WTC11 (cell line): ENCODE measurements around the gene ASB5. TPM values are rescaled to one million over a fixed set of nuclear protein-coding genes. Genes with fewer than 3 reads are reported as not detected.

ENCODE experiments used
- ATAC-seq: fragments of 200-7000 bp; cut with Tn5 transposase; 2 replicates; pipeline ENCODE4 v1.10.0; 2021; ENCODE audit warnings: mild to moderate bottlenecking, moderate library complexity
- CTCF ChIA-PET: fragments of 300-600 bp; sonication (Branson Sonifier 250); formaldehyde crosslinking; loops from one replicate; lab custom pipeline; 2021; ENCODE audit warnings: antibody characterized with exemption; lab: Charles Lee
- POLR2A ChIA-PET: fragments of 350-600 bp; sonication (Branson Sonifier 250); formaldehyde crosslinking; loops from one replicate; lab custom pipeline; 2021; ENCODE audit warnings: antibody characterized with exemption; lab: Charles Lee
- DNase-seq: peaks from one replicate; pipeline ENCODE4 v3.0.0; 2021; ENCODE audit warnings: low spot score
- H3K27ac Mint-ChIP-seq: 2 replicates; pipeline ENCODE4 v1.8.0; 2021; ENCODE audit warnings: mixed read lengths
- H3K27me3 Mint-ChIP-seq: 2 replicates; pipeline ENCODE4 v1.8.0; 2021; ENCODE audit warnings: low read depth, mild to moderate bottlenecking, moderate library complexity, mixed read lengths
- H3K36me3 Mint-ChIP-seq: 2 replicates; pipeline ENCODE4 v1.8.0; 2021; ENCODE audit warnings: mixed read lengths
- H3K4me1 Mint-ChIP-seq: 2 replicates; pipeline ENCODE4 v1.8.0; 2022; ENCODE audit warnings: mixed read lengths
- H3K4me3 Mint-ChIP-seq: 2 replicates; pipeline ENCODE4 v1.8.0; 2021; ENCODE audit warnings: mild to moderate bottlenecking, moderate library complexity, mixed read lengths
- H3K9me3 Mint-ChIP-seq: 2 replicates; pipeline ENCODE4 v1.8.0; 2021; ENCODE audit warnings: mixed read lengths
- ATF1 ChIP-seq: sonication (generic); formaldehyde crosslinking; IDR thresholded peaks from 2 replicates; pipeline ENCODE4 v1.8.1; 2023; ENCODE audit warnings: mild to moderate bottlenecking, moderate library complexity, missing genetic modification reagents
- CDX4 ChIP-seq: fragments of 250-450 bp; sonication (Bioruptor Pico); IDR thresholded peaks from 2 replicates; pipeline ENCODE4 v1.9.0; 2021; ENCODE audit warnings: moderate library complexity, mild to moderate bottlenecking, inconsistent platforms, borderline replicate concordance
- CREB1 ChIP-seq: sonication (generic); formaldehyde crosslinking; IDR thresholded peaks from 2 replicates; pipeline ENCODE4 v1.8.0; 2023; ENCODE audit warnings: mild to moderate bottlenecking, missing genetic modification reagents
- EMX1 ChIP-seq: fragments of 250-450 bp; sonication (Bioruptor Pico); IDR thresholded peaks from 2 replicates; pipeline ENCODE4 v1.8.0; 2021; ENCODE audit warnings: mild to moderate bottlenecking
- FOXK1 ChIP-seq: sonication (generic); formaldehyde crosslinking; IDR thresholded peaks from 2 replicates; pipeline ENCODE4 v1.8.0; 2022; ENCODE audit warnings: mild to moderate bottlenecking, moderate library complexity, missing genetic modification reagents
- HMGA2 ChIP-seq: fragments of 250-450 bp; sonication (Bioruptor Pico); IDR thresholded peaks from 2 replicates; pipeline ENCODE4 v1.4.0; 2021; ENCODE audit warnings: mild to moderate bottlenecking, moderate library complexity
- JAZF1 ChIP-seq: fragments of 250-450 bp; sonication (Bioruptor Pico); IDR thresholded peaks from 2 replicates; pipeline ENCODE4 v1.9.0; 2021; ENCODE audit warnings: moderate library complexity, mild to moderate bottlenecking, inconsistent platforms
- NR2C2 ChIP-seq: sonication (generic); formaldehyde crosslinking; IDR thresholded peaks from 2 replicates; pipeline ENCODE4 v1.8.0; 2022; ENCODE audit warnings: mild to moderate bottlenecking, missing genetic modification reagents
- PRDM15 ChIP-seq: sonication (generic); formaldehyde crosslinking; IDR thresholded peaks from 2 replicates; pipeline ENCODE4 v1.8.0; 2022; ENCODE audit warnings: missing genetic modification reagents
- STAT6 ChIP-seq: sonication (generic); formaldehyde crosslinking; conservative IDR thresholded peaks from 2 replicates; pipeline ENCODE4 v1.8.1; 2023; ENCODE audit warnings: mild to moderate bottlenecking, low read depth, missing genetic modification reagents, moderate library complexity
- TP53 ChIP-seq: sonication (generic); formaldehyde crosslinking; IDR thresholded peaks from 2 replicates; pipeline ENCODE4 v1.8.1; 2023; ENCODE audit warnings: mild to moderate bottlenecking, missing genetic modification reagents
- ZBTB21 ChIP-seq: sonication (generic); formaldehyde crosslinking; IDR thresholded peaks from 2 replicates; pipeline ENCODE4 v1.8.1; 2023; ENCODE audit warnings: mild to moderate bottlenecking, missing genetic modification reagents, borderline replicate concordance
- ZNF121 ChIP-seq: sonication (generic); formaldehyde crosslinking; IDR thresholded peaks from 2 replicates; pipeline ENCODE4 v1.8.0; 2023; ENCODE audit warnings: missing genetic modification reagents
- ZNF219 ChIP-seq: sonication (generic); formaldehyde crosslinking; IDR thresholded peaks from 2 replicates; pipeline ENCODE4 v1.8.0; 2023; ENCODE audit warnings: missing genetic modification reagents, mild to moderate bottlenecking, borderline replicate concordance
- ZNF263 ChIP-seq: sonication (generic); formaldehyde crosslinking; IDR thresholded peaks from 2 replicates; pipeline ENCODE4 v1.8.1; 2022; ENCODE audit warnings: low read depth, mild to moderate bottlenecking, moderate library complexity, missing genetic modification reagents
- total RNA-seq: library from RNA; stranded (reverse); gene quantifications from 3 replicates; pipeline ENCODE4 v1.2.3, GENCODE V29; 2021
- TF ChIP-seq, protein P1 (sequence below): sonication (generic); formaldehyde crosslinking; IDR thresholded peaks from 2 replicates; pipeline ENCODE4 v1.8.1; 2022; ENCODE audit warnings: low read depth, missing genetic modification reagents, borderline replicate concordance
- TF ChIP-seq, protein P2 (sequence below): sonication (generic); formaldehyde crosslinking; IDR thresholded peaks from 2 replicates; pipeline ENCODE4 v1.8.0; 2022; ENCODE audit warnings: mild to moderate bottlenecking, missing genetic modification reagents
- TF ChIP-seq, protein P3 (sequence below): sonication (generic); formaldehyde crosslinking; IDR thresholded peaks from 2 replicates; pipeline ENCODE4 v1.8.1; 2022; ENCODE audit warnings: missing genetic modification reagents, borderline replicate concordance
- TF ChIP-seq, protein P4 (sequence below): sonication (generic); formaldehyde crosslinking; IDR thresholded peaks from 2 replicates; pipeline ENCODE4 v1.8.1; 2023; ENCODE audit warnings: mild to moderate bottlenecking, missing genetic modification reagents, moderate library complexity
- TF ChIP-seq, protein P5 (sequence below): fragments of 250-450 bp; sonication (Bioruptor Pico); IDR thresholded peaks from 2 replicates; pipeline ENCODE4 v1.9.0; 2021; ENCODE audit warnings: mild to moderate bottlenecking, borderline replicate concordance

Gene ASB5
- total RNA-seq, 1 experiment from 2014 or later, result not detected

- Mint-ChIP-seq H3K36me3 (no peaks in the 10 kb centered on the region), H3K4me1 (peaks cover 21% of the 10 kb centered on the region), H3K9me3 (no peaks in the 10 kb centered on the region)
- ChIA-PET CTCF (no interaction called here), POLR2A (no interaction called here)
- DNase-seq, result no peak
- no peak for ATAC-seq
- TF ChIP-seq FOXK1, result no peak
- no peak for TF ChIP-seq HMGA2 (CRISPR knock-in tag)
- TF ChIP-seq CDX4 (CRISPR knock-in tag), result no peak
- TF ChIP-seq, protein P1, sequence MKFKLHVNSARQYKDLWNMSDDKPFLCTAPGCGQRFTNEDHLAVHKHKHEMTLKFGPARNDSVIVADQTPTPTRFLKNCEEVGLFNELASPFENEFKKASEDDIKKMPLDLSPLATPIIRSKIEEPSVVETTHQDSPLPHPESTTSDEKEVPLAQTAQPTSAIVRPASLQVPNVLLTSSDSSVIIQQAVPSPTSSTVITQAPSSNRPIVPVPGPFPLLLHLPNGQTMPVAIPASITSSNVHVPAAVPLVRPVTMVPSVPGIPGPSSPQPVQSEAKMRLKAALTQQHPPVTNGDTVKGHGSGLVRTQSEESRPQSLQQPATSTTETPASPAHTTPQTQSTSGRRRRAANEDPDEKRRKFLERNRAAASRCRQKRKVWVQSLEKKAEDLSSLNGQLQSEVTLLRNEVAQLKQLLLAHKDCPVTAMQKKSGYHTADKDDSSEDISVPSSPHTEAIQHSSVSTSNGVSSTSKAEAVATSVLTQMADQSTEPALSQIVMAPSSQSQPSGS, result no peak
- no peak for TF ChIP-seq ZNF263 (CRISPR knock-in tag)
- TF ChIP-seq CREB1, result no peak
- no peak for TF ChIP-seq JAZF1 (CRISPR knock-in tag)
- TF ChIP-seq, protein P2, sequence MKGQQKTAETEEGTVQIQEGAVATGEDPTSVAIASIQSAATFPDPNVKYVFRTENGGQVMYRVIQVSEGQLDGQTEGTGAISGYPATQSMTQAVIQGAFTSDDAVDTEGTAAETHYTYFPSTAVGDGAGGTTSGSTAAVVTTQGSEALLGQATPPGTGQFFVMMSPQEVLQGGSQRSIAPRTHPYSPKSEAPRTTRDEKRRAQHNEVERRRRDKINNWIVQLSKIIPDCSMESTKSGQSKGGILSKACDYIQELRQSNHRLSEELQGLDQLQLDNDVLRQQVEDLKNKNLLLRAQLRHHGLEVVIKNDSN (CRISPR knock-in tag), result no peak
- TF ChIP-seq, all 79 proteins: peak for 0
- H3K27ac Mint-ChIP-seq, result no peak overlapping the region
- H3K27me3 Mint-ChIP-seq, result peaks cover 35% of the 10 kb centered on the region
- H3K4me3 Mint-ChIP-seq, result no peak overlapping the region
Observed at GRCh38 chr4:176300036-176300435, 31.0 kb upstream of the ASB5 start.

- H3K27me3 Mint-ChIP-seq, result peaks cover 21% of the 10 kb centered on the region
- H3K27ac Mint-ChIP-seq, result no peak overlapping the region
- CTCF ChIA-PET, result interaction anchor here (1.3 kb wide), 1 partner anchor 21 kb away, joined by 3 read pairs; no protein-coding TSS in a partner anchor
- no peaks in the 10 kb centered on the region for H3K9me3 Mint-ChIP-seq
- DNase-seq (no peak), ATAC-seq (no peak; the same call in 1 of the 2 replicates)
- no peak overlapping the region for H3K4me3 Mint-ChIP-seq
- POLR2A ChIA-PET, result no interaction called here
- H3K36me3 Mint-ChIP-seq, result no peaks in the 10 kb centered on the region
- H3K4me1 Mint-ChIP-seq, result peaks cover 11% of the 10 kb centered on the region
- no peak for TF ChIP-seq ZNF219 (CRISPR knock-in tag)
- TF ChIP-seq ATF1, result no peak
- TF ChIP-seq STAT6 (CRISPR knock-in tag), result no peak
- TF ChIP-seq, protein P3, sequence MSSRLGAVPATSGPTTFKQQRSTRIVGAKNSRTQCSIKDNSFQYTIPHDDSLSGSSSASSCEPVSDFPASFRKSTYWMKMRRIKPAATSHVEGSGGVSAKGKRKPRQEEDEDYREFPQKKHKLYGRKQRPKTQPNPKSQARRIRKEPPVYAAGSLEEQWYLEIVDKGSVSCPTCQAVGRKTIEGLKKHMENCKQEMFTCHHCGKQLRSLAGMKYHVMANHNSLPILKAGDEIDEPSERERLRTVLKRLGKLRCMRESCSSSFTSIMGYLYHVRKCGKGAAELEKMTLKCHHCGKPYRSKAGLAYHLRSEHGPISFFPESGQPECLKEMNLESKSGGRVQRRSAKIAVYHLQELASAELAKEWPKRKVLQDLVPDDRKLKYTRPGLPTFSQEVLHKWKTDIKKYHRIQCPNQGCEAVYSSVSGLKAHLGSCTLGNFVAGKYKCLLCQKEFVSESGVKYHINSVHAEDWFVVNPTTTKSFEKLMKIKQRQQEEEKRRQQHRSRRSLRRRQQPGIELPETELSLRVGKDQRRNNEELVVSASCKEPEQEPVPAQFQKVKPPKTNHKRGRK (CRISPR knock-in tag), result no peak
- TF ChIP-seq ZNF121 (CRISPR knock-in tag), result no peak
- TF ChIP-seq JAZF1 (CRISPR knock-in tag), result no peak
- no peak for TF ChIP-seq ZBTB21
- no peak for TF ChIP-seq TP53 (CRISPR knock-in tag)
- TF ChIP-seq NR2C2 (CRISPR knock-in tag), result no peak
- TF ChIP-seq PRDM15 (CRISPR knock-in tag), result no peak
- TF ChIP-seq, protein P4, sequence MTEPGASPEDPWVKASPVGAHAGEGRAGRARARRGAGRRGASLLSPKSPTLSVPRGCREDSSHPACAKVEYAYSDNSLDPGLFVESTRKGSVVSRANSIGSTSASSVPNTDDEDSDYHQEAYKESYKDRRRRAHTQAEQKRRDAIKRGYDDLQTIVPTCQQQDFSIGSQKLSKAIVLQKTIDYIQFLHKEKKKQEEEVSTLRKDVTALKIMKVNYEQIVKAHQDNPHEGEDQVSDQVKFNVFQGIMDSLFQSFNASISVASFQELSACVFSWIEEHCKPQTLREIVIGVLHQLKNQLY, result no peak
- TF ChIP-seq EMX1 (CRISPR knock-in tag), result no peak
- TF ChIP-seq, protein P5, sequence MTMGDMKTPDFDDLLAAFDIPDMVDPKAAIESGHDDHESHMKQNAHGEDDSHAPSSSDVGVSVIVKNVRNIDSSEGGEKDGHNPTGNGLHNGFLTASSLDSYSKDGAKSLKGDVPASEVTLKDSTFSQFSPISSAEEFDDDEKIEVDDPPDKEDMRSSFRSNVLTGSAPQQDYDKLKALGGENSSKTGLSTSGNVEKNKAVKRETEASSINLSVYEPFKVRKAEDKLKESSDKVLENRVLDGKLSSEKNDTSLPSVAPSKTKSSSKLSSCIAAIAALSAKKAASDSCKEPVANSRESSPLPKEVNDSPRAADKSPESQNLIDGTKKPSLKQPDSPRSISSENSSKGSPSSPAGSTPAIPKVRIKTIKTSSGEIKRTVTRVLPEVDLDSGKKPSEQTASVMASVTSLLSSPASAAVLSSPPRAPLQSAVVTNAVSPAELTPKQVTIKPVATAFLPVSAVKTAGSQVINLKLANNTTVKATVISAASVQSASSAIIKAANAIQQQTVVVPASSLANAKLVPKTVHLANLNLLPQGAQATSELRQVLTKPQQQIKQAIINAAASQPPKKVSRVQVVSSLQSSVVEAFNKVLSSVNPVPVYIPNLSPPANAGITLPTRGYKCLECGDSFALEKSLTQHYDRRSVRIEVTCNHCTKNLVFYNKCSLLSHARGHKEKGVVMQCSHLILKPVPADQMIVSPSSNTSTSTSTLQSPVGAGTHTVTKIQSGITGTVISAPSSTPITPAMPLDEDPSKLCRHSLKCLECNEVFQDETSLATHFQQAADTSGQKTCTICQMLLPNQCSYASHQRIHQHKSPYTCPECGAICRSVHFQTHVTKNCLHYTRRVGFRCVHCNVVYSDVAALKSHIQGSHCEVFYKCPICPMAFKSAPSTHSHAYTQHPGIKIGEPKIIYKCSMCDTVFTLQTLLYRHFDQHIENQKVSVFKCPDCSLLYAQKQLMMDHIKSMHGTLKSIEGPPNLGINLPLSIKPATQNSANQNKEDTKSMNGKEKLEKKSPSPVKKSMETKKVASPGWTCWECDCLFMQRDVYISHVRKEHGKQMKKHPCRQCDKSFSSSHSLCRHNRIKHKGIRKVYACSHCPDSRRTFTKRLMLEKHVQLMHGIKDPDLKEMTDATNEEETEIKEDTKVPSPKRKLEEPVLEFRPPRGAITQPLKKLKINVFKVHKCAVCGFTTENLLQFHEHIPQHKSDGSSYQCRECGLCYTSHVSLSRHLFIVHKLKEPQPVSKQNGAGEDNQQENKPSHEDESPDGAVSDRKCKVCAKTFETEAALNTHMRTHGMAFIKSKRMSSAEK, result no peak
Observed at GRCh38 chr4:176298664-176299063, 29.6 kb upstream of the ASB5 start.
